OCI-LY3 (cell line): ENCODE measurements around the gene RHAG.

Experiments used
- H2AFZ ChIP-seq: fragments of 200-600, 300-600 bp; shearing (Covaris generic); 2 replicates; pipeline ENCODE4 v1.6.0; 2014; ENCODE audit warnings: antibody characterized with exemption, low read depth, low read length
- H3K27ac ChIP-seq: fragments of 200-600, 300-600 bp; sonication (generic); 2 replicates; pipeline ENCODE4 v1.5.1; 2014; ENCODE audit warnings: mild to moderate bottlenecking, low read length, moderate library complexity, mixed read lengths
- H3K27me3 ChIP-seq: fragments of 200-600, 300-600 bp; sonication (generic); 2 replicates; pipeline ENCODE4 v1.6.1; 2014; ENCODE audit warnings: low read depth, low read length, mixed read lengths
- H3K36me3 ChIP-seq: fragments of 200-600, 300-600 bp; sonication (generic); replicated peaks from 2 replicates; pipeline ENCODE3; 2014; ENCODE audit warnings: low read depth, low read length, mixed read lengths
- H3K4me1 ChIP-seq: fragments of 300-600, 200-600 bp; sonication (generic); 2 replicates; pipeline ENCODE4 v1.6.1; 2014; ENCODE audit warnings: low read length, mixed read lengths
- H3K4me2 ChIP-seq: fragments of 200-600, 300-600 bp; sonication (generic); 2 replicates; pipeline ENCODE4 v1.6.1; 2014; ENCODE audit warnings: low read length, mixed read lengths
- H3K4me3 ChIP-seq: fragments of 300-600, 200-600 bp; sonication (generic); 2 replicates; pipeline ENCODE4 v1.5.1; 2014; ENCODE audit warnings: antibody characterized with exemption, mild to moderate bottlenecking, low read length, moderate library complexity
- H3K79me2 ChIP-seq: fragments of 300-600, 200-600 bp; shearing (Covaris generic); 2 replicates; pipeline ENCODE4 v1.6.1; 2014; ENCODE audit warnings: mild to moderate bottlenecking, low read length, mixed read lengths
- H3K9ac ChIP-seq: fragments of 300-600, 200-600 bp; shearing (Covaris generic); 2 replicates; pipeline ENCODE4 v1.6.0; 2014; ENCODE audit warnings: mild to moderate bottlenecking, low read length, moderate library complexity
- H3K9me3 ChIP-seq: fragments of 200-600, 300-600 bp; shearing (Covaris generic); 2 replicates; pipeline ENCODE4 v1.6.1; 2014; ENCODE audit warnings: low read length, mixed read lengths; ENCODE audit not compliant: insufficient read depth
- H4K20me1 ChIP-seq: fragments of 200-600, 300-600 bp; sonication (generic); 2 replicates; pipeline ENCODE4 v1.6.1; 2016; ENCODE audit warnings: low read length, mixed read lengths; ENCODE audit not compliant: insufficient read depth
- CTCF ChIP-seq: fragments of 200-600, 300-600 bp; sonication (generic); IDR thresholded peaks from 2 replicates; pipeline ENCODE4 v1.5.1; 2014; ENCODE audit warnings: antibody characterized with exemption, low read length, low read depth
- EZH2phosphoT487 ChIP-seq: fragments of 200-600 bp; shearing (Covaris generic); IDR thresholded peaks from 2 replicates; pipeline ENCODE4 v1.6.1; 2018; ENCODE audit warnings: antibody characterized with exemption, mixed run types, low read depth

The RHAG gene

GRCh38 chr6:49565261-49565660, 71.4 kb downstream of the RHAG start:
- Histone ChIP-seq H4K20me1 (no peaks in the 10 kb centered on the region), H3K27ac (no peak overlapping the region), H3K9me3 (no peaks in the 10 kb centered on the region), H3K27me3 (no peaks in the 10 kb centered on the region), H3K9ac (no peak overlapping the region), H3K36me3 (no peaks in the 10 kb centered on the region), H3K79me2 (no peaks in the 10 kb centered on the region), H3K4me3 (no peak overlapping the region), H3K4me1 (no peaks in the 10 kb centered on the region), H3K4me2 (no peak overlapping the region), H2AFZ (no peak overlapping the region)
- TF ChIP-seq CTCF (no peak), EZH2phosphoT487 (no peak)

GRCh38 chr6:49564552-49564951, 72.1 kb downstream of the RHAG start:
- no peaks in the 10 kb centered on the region for H3K36me3 ChIP-seq
- H3K4me3 ChIP-seq, result no peak overlapping the region
- H3K79me2 ChIP-seq, result no peaks in the 10 kb centered on the region
- no peak overlapping the region for H3K27ac ChIP-seq
- H4K20me1 ChIP-seq, result no peaks in the 10 kb centered on the region
- H2AFZ ChIP-seq, result no peak overlapping the region
- H3K9ac ChIP-seq, result no peak overlapping the region
- H3K27me3 ChIP-seq, result no peaks in the 10 kb centered on the region
- H3K4me2 ChIP-seq, result no peak overlapping the region
- H3K9me3 ChIP-seq, result no peaks in the 10 kb centered on the region
- TF ChIP-seq CTCF, result no peak
- TF ChIP-seq EZH2phosphoT487, result no peak
- H3K4me1 ChIP-seq, result no peaks in the 10 kb centered on the region

- H3K36me3 ChIP-seq, result no peaks in the 10 kb centered on the region
- H3K9me3 ChIP-seq, result no peaks in the 10 kb centered on the region
- H3K79me2 ChIP-seq, result no peaks in the 10 kb centered on the region
These were observed 73.4 kb downstream of the RHAG start for GRCh38 chr6:49563006-49563886.

More at GRCh38 chr6:49563006-49563886, 73.4 kb downstream of the RHAG start:
- Histone ChIP-seq H2AFZ (no peak overlapping the region), H3K9ac (no peak overlapping the region), H4K20me1 (no peaks in the 10 kb centered on the region), H3K4me2 (no peak overlapping the region), H3K27me3 (no peaks in the 10 kb centered on the region), H3K27ac (no peak overlapping the region), H3K4me1 (no peaks in the 10 kb centered on the region), H3K4me3 (no peak overlapping the region)
- TF ChIP-seq EZH2phosphoT487 (no peak), CTCF (no peak)
